ENCODE data around the gene SULT4A1. TPM values are rescaled to one million over a fixed set of nuclear protein-coding genes. Genes with fewer than 3 reads are reported as not detected.

The SULT4A1 gene
- total and polyA plus RNA-seq, 9 of the 15 experiments (the other 6 are each of a cell fraction or from before 2014, with no cell fraction given) = 0.03 to 0.20 (median 0.09) TPM; not detected in 3

GRCh38 chr22:43859176-43859575, 3.1 kb downstream of the SULT4A1 start:
- Histone ChIP-seq H3K79me2 (ENCODE audit: control insufficient read depth, insufficient read depth, low read length) (no peaks in the 10 kb centered on the region), H3K36me3 (ENCODE audit: control insufficient read depth, insufficient read depth, low read length) (no peaks in the 10 kb centered on the region), H3K9me3 (replicated peaks; ENCODE audit: control insufficient read depth, insufficient read depth, low read depth, low read length) (no peaks in the 10 kb centered on the region), H3K27me3 (ENCODE audit: control insufficient read depth in 2 of 2, insufficient read depth in 2 of 2, low read length in 2 of 2) (peaks cover 0 to 39% of the 10 kb centered on the region in 2 experiments; a peak in 3 of 5 replicates), H3K4me3 (no peak overlapping the region), H3K9ac (ENCODE audit: insufficient read depth in 1 of 2, low read depth in 2 of 2, low read length in 2 of 2) (no peak overlapping the region), H3K27ac (ENCODE audit: extremely low read depth, low read depth, low read length) (no peak overlapping the region), H2AFZ (ENCODE audit: low read depth, low read length) (no peak overlapping the region), H3K9me1 (ENCODE audit: control insufficient read depth, insufficient read depth, low read length) (no peaks in the 10 kb centered on the region), H4K20me1 (replicated peaks; ENCODE audit: control insufficient read depth, insufficient read depth, low read length) (no peaks in the 10 kb centered on the region; the same call in 1 of the 2 replicates), H3K4me2 (ENCODE audit: insufficient read depth, low read length) (no peak overlapping the region), H3K4me1 (replicated peaks in 1 of 2; ENCODE audit: control insufficient read depth in 2 of 2, insufficient read depth in 2 of 2, low read length in 2 of 2) (peaks cover 0 to 4% of the 10 kb centered on the region in 2 experiments; a peak in 1 of 5 replicates)
- intact Hi-C loops (cut with micrococcal nuclease) (no loop called here), in situ Hi-C loops (cut with MboI) (no loop called here)
- 0% methylated on average over 5 of the region's 7 CpGs for WGBS (ENCODE audit: insufficient coverage, low coverage, missing lambda C conversion rate)
- TF ChIP-seq NR3C1 (CRISPR knock-in tag; IDR thresholded peaks at IDR 0.05) (no peak), RBM22 (IDR thresholded peaks at IDR 0.05; ENCODE audit: low read depth, low read length, poor library complexity, severe bottlenecking) (no peak), CC2D1A (IDR thresholded peaks at IDR 0.05) (no peak), RFX5 (IDR thresholded peaks at IDR 0.05; ENCODE audit: low read depth, low read length) (no peak), CBX8 (IDR thresholded peaks at IDR 0.05; ENCODE audit: borderline replicate concordance, extremely low read depth, low read depth, low read length, poor library complexity, severe bottlenecking) (no peak)
- FAIRE-seq (no peak), ATAC-seq (no peak), DNase-seq (ENCODE audit: extremely low read depth in 1 of 4, low spot score in 3 of 4) (no peak)
- CTCF ChIA-PET (ENCODE audit: low intra/inter-chr PET ratio) = no interaction called here
- no TSS peak for BruUV-seq (replicated peaks)
- POLR2A ChIA-PET = no interaction called here
